K562 (cell line): ENCODE results near the gene SCN5A. TPM values are rescaled to one million over a fixed set of nuclear protein-coding genes. Genes with fewer than 3 reads are reported as not detected.

Experiments used
- HBP1 ChIP-seq: fragments of 450-650 bp; formaldehyde crosslinking; IDR thresholded peaks from 2 replicates; pipeline ENCODE4 v1.4.0; 2022; ENCODE audit warnings: missing genetic modification characterization
- HCFC1 ChIP-seq: IDR thresholded peaks from 2 replicates; pipeline ENCODE4 v1.6.1; 2012; ENCODE audit warnings: low read depth, low read length, improper control_type of control experiment
- MCM5 ChIP-seq: fragments of 450-650 bp; IDR thresholded peaks from 2 replicates; pipeline ENCODE4 v1.6.1; 2016; ENCODE audit warnings: low read depth
- PML ChIP-seq: IDR thresholded peaks from 2 replicates; pipeline ENCODE4 v1.6.1; 2012; ENCODE audit warnings: low read length, inconsistent platforms
- WHSC1 ChIP-seq: IDR thresholded peaks from one replicate; pipeline ENCODE4 v1.6.1; 2012; ENCODE audit warnings: low read length, control low read depth, inconsistent platforms
- ZC3H8 ChIP-seq: fragments of 450-650 bp; IDR thresholded peaks from 2 replicates; pipeline ENCODE4 v1.6.1; 2017
- ZNF121 ChIP-seq: sonication (generic); formaldehyde crosslinking; conservative IDR thresholded peaks from 2 replicates; pipeline ENCODE4 v1.8.0; 2022; ENCODE audit warnings: missing genetic modification reagents
- ZNF318 ChIP-seq, 2 experiments: fragments of 450-650 bp; IDR thresholded peaks; 2 replicates each; pipeline ENCODE4 v1.6.1; 2016; ENCODE audit warnings: mild to moderate bottlenecking in 2 of 2, borderline replicate concordance in 1 of 2, low read depth in 1 of 2, moderate library complexity in 1 of 2
- polyA plus RNA-seq, 8 experiments: library from polyadenylated mRNA; depleted of rRNA in 4 of 8; stranded (reverse) in 5 of 8; unstranded in 3 of 8; fragments of >200 nt; fragmentation: Nextera tagmentation in 2 of 8; fragmentation: Illumina TruSeq in 1 of 8; extraction: Ambion mirVana in 2 of 8; extraction: Trizol in 1 of 8; gene quantifications; 2 replicates each; pipeline versions ENCODE4 v1.2.1 to v1.2.3, GENCODE V29; 2011 to 2014; ENCODE audit warnings: inconsistent platforms in 1 of 8, missing spikeins in 1 of 8
- total RNA-seq, 7 experiments: library from RNA; depleted of rRNA in 6 of 7; stranded (reverse); fragments of >200 nt in 6 of 7; fragmentation: Illumina TruSeq in 2 of 7; extraction: Trizol in 2 of 7; gene quantifications; 2 replicates each; pipeline versions ENCODE4 v1.2.1 to v1.2.3, GENCODE V29; 2011 to 2021; ENCODE audit warnings: low replicate concordance in 1 of 7
- TF ChIP-seq, protein P1 (sequence below), 2 experiments: fragments of 450-650 bp in 1 of 2; sonication (generic) in 1 of 2; formaldehyde crosslinking in 1 of 2; IDR thresholded peaks; 2 replicates each; pipeline versions ENCODE4 v1.7.1 to v1.9.0; 2016 to 2022; ENCODE audit warnings: inconsistent platforms in 1 of 2, mild to moderate bottlenecking in 1 of 2, missing genetic modification reagents in 1 of 2

SCN5A gene
- total and polyA plus RNA-seq, 9 of the 15 experiments (the other 6 are each of a cell fraction or from before 2014, with no cell fraction given): 0.07 to 1.4 (median 0.21) TPM; not detected in 2

DNA sequence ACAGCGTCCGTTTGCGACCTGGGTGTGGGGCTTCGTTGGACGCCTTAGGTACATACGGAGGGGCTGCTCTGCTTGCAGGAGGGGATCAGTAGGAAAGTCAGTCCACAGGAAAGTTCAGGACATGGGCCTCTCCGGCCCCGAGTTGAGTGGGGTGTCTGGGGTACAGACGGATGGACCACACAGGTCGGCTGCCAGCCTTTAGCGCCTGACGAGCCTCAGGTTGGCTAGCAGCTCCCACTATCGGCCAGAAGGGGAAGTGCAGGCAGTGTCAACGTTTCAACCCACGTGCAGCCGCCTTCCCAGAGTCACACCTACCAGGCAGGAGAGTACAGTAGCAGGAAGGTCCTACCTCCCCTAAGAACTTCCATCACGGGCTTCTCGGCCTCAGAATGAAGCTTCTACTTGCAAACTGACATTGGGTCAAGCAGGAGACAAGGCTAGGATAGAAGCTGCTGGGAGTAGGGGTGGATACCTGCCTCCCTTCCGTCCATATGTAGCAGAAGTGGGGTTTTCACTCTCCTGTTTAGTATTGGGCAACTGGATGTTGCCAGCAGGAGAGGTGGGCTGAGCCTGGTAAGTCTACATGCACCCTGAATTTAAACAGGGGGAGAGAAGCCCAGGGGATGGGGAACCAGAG, 1.8 kb upstream of the SCN5A start (continued):
- TF ChIP-seq MCM5: no peak
- no peak for TF ChIP-seq ZC3H8
- no peak for TF ChIP-seq ZNF121
- TF ChIP-seq WHSC1: no peak
- TF ChIP-seq PML: no peak
- no peak for TF ChIP-seq ZNF318 (IDR thresholded peaks at IDR 0.05; ENCODE audit: borderline replicate concordance in 1 of 2, low read depth in 1 of 2)
- TF ChIP-seq, protein P1, sequence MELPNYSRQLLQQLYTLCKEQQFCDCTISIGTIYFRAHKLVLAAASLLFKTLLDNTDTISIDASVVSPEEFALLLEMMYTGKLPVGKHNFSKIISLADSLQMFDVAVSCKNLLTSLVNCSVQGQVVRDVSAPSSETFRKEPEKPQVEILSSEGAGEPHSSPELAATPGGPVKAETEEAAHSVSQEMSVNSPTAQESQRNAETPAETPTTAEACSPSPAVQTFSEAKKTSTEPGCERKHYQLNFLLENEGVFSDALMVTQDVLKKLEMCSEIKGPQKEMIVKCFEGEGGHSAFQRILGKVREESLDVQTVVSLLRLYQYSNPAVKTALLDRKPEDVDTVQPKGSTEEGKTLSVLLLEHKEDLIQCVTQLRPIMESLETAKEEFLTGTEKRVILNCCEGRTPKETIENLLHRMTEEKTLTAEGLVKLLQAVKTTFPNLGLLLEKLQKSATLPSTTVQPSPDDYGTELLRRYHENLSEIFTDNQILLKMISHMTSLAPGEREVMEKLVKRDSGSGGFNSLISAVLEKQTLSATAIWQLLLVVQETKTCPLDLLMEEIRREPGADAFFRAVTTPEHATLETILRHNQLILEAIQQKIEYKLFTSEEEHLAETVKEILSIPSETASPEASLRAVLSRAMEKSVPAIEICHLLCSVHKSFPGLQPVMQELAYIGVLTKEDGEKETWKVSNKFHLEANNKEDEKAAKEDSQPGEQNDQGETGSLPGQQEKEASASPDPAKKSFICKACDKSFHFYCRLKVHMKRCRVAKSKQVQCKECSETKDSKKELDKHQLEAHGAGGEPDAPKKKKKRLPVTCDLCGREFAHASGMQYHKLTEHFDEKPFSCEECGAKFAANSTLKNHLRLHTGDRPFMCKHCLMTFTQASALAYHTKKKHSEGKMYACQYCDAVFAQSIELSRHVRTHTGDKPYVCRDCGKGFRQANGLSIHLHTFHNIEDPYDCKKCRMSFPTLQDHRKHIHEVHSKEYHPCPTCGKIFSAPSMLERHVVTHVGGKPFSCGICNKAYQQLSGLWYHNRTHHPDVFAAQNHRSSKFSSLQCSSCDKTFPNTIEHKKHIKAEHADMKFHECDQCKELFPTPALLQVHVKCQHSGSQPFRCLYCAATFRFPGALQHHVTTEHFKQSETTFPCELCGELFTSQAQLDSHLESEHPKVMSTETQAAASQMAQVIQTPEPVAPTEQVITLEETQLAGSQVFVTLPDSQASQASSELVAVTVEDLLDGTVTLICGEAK (IDR thresholded peaks at IDR 0.05): no peak
- TF ChIP-seq, protein P1 (CRISPR knock-in tag; IDR thresholded peaks at IDR 0.05): no peak
- no peak for TF ChIP-seq HCFC1
- TF ChIP-seq HBP1 (CRISPR knock-in tag): no peak
